Natural killer cell treated with Interleukin-12 subunit alpha and Interleukin-12 subunit beta and Interleukin-15 and Interleukin-18, amount 100 ng/mL, for 72 hours (primary cell): ENCODE data around the gene TCEA2. TPM values are rescaled to one million over a fixed set of nuclear protein-coding genes. Genes with fewer than 3 reads are reported as not detected.
"Not testable (repeated sequence)": the region's sequence is repeated elsewhere in the genome, so short reads cannot be mapped to it uniquely, and the experiment has no call there.

Source experiments
- ATAC-seq, 2 donors: fragments of 150-1000 bp; cut with Tn5 transposase in 1 of 2; sonication (Bioruptor Pico), chemical (Tn5 transposase) in 1 of 2; 2 replicates each; pipeline ENCODE4 v1.10.0; 2021
- DNase-seq: peaks from one replicate; pipeline ENCODE4 v3.0.0; 2022; ENCODE audit warnings: low spot score
- H3K27ac Mint-ChIP-seq, 2 donors: 1 replicate in 1 of 2; 2 replicates in 1 of 2; pipeline ENCODE4 v1.8.0; 2022; ENCODE audit warnings: mixed read lengths in 2 of 2, mild to moderate bottlenecking in 1 of 2, moderate library complexity in 1 of 2
- H3K27me3 Mint-ChIP-seq, 2 donors: 1 replicate in 1 of 2; 2 replicates in 1 of 2; pipeline ENCODE4 v1.8.0; 2022; ENCODE audit warnings: mixed read lengths in 2 of 2
- H3K36me3 Mint-ChIP-seq: one replicate; pipeline ENCODE4 v1.8.0; 2022; ENCODE audit warnings: mixed read lengths
- H3K4me1 Mint-ChIP-seq, 2 donors: 1 replicate in 1 of 2; 2 replicates in 1 of 2; pipeline ENCODE4 v1.8.0; 2022; ENCODE audit warnings: low read depth in 2 of 2, mixed read lengths in 2 of 2, mild to moderate bottlenecking in 1 of 2
- H3K4me3 Mint-ChIP-seq: one replicate; pipeline ENCODE4 v1.8.0; 2022; ENCODE audit warnings: mixed read lengths
- H3K9me3 Mint-ChIP-seq: 2 replicates; pipeline ENCODE4 v1.8.0; 2022; ENCODE audit warnings: mixed read lengths
- total RNA-seq, 2 donors: library from RNA; stranded (reverse); gene quantifications; one replicate each; pipeline ENCODE4 v1.2.3, GENCODE V29; 2022

Gene TCEA2
- total RNA-seq, 2 donors from 2014 or later, result 23.2 to 24.1 TPM

DNA sequence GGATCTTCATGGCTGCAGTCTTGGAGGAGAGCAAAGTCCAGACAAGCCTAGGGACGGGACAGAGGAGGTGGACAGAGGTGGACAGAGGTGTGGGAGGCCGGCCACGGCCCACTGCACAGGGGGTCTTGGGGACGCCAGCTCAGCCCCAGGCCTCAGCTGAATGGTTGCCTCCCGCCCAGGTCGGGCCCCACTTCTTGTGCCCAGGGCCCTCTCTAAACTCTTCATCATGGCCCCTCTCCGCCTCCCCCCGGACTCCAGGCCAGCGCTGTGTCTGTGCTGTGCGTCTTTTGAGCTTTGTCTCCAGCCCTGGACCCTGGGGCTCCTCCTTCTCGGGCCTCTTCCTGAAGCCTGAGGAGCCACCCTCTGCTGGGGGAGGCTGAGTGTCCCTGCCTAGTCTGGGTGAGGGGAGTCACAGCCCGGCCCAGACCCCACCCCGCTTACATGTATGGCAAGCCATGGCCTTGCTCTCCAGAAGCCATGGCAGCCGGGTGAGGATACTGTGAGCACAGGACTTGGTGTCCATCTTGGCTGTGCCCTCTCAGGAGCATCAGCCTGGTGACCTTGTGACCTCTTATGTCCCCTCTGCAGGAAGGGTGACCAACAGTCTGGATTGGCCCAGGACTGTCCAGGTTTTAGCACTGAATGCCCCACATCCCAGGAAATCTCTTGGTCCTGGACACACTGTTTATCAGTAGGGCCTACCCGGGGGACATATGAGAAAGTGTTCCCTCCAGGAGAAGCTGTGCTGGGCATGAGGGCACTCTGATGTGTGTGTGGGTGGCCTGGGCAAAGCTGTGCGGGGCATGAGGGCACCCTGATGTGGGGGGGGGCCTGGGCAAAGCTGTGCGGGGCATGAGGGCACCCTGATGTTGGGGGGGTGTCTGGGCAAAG, 53.8 kb downstream of the TCEA2 start:
- H3K36me3 Mint-ChIP-seq, result no peaks in the 10 kb centered on the region

GRCh38 chr20:64117432-64117777, 54.4 kb downstream of the TCEA2 start:
- not testable (repeated sequence) for ATAC-seq, H3K27me3 Mint-ChIP-seq

More for the DNA sequence above, 53.8 kb downstream of the TCEA2 start:
- Mint-ChIP-seq H3K27me3 (peaks cover 0 to 4% of the 10 kb centered on the region in 2 donors), H3K27ac (no peak overlapping the region), H3K4me1 (peaks cover 4 to 7% of the 10 kb centered on the region in 2 donors), H3K9me3 (no peaks in the 10 kb centered on the region), H3K4me3 (no peak overlapping the region)
- DNase-seq (peak; percentile 55), ATAC-seq (no peak)

DNA sequence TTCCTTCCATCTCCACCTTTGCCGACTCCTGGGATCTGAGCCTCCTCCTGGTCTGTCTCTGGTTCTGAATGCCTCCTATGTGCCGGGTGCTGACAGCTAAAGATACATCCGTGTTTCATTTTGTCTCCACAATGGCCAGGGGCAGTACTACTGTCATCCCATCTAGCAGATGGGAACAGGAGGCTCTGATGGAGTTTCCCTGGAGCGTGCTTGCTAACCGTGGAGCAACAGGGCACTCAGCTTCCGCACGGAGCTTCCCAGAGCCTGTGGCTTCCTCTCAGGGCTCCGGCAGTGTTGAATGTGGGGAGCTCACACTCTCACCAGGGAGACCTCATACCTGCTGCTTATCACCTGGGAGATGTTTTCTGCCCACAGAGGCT, 56.3 kb downstream of the TCEA2 start:
- H3K9me3 Mint-ChIP-seq, result no peaks in the 10 kb centered on the region
- peaks cover 4 to 7% of the 10 kb centered on the region in 2 donors for H3K4me1 Mint-ChIP-seq
- no peak overlapping the region for H3K4me3 Mint-ChIP-seq
- H3K27me3 Mint-ChIP-seq, result peaks cover 0 to 7% of the 10 kb centered on the region in 2 donors
- peak; percentile 25 for DNase-seq
- no peaks in the 10 kb centered on the region for H3K36me3 Mint-ChIP-seq
- no peak overlapping the region for H3K27ac Mint-ChIP-seq
- ATAC-seq, result no peak

More at GRCh38 chr20:64117432-64117777, 54.4 kb downstream of the TCEA2 start:
- not testable (repeated sequence) for H3K27ac Mint-ChIP-seq, H3K4me1 Mint-ChIP-seq, H3K36me3 Mint-ChIP-seq, H3K4me3 Mint-ChIP-seq, H3K9me3 Mint-ChIP-seq
- peak; percentile 20 for DNase-seq

DNA sequence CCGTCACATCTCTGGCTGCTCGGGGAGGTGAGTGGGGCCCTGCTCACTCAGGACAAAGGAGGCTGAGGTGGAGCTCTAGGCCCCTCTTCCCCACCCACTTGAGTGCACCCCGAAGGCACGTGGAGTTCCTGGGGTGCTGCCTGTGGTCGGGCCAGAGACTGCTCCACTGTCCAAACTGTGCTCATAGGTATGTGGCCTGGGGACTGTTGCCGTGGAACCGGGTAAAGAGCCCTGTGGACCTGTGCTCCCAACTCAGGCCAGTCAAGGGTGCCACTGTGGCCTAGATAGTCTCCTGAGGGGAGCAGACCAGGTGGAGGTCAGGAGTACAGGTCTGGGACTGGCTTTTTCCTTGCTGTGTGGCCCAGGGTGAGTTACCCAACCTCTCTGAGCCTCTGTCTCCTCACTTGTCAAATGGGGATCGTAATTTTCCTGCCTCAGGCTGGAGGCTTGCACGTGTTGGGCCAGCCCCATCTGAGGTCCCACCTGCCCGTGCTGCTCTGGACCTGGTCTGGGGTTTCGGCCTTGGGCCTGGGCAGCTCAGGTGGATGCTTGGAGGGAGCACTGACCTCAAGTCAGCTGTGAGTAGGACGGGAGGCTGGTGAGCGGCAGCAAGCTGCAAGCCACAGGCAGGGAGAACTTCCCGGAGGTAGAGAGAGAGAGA, 56.8 kb downstream of the TCEA2 start:
- DNase-seq, result peak; percentile 44
- ATAC-seq, result peak in 1 of 2 donors; percentile 22
- no peaks in the 10 kb centered on the region for H3K9me3 Mint-ChIP-seq
- peak overlapping the region; percentile 42 for H3K4me3 Mint-ChIP-seq
- peaks cover 0 to 7% of the 10 kb centered on the region in 2 donors for H3K27me3 Mint-ChIP-seq
- peak overlapping the region in 1 of 2 donors; percentile 59 for H3K27ac Mint-ChIP-seq
- H3K4me1 Mint-ChIP-seq, result peaks cover 4 to 7% of the 10 kb centered on the region in 2 donors
- no peaks in the 10 kb centered on the region for H3K36me3 Mint-ChIP-seq

DNA sequence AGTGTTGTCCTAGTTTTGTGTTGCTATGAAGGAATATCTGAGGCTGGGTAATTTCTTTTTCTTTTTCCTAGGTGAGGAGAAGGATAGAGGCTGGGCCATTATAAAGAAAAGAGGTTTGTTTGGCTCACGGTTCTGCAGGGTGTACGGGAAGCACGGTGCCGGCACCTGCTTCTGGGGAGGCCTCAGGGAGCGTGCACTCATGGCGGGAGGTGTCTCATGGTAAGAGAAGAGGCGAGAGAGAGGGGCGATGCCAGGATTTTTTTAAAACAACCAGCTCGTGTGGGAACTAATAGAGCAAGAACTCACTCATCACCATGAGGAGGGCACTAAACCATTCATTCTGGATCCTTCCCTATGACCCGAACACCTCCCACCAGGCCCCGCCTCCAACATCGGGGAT, 58.6 kb downstream of the TCEA2 start:
- ATAC-seq, result no peak
- Mint-ChIP-seq H3K27ac (no peak overlapping the region), H3K4me1 (peaks cover 4 to 7% of the 10 kb centered on the region in 2 donors), H3K27me3 (peaks cover 0 to 9% of the 10 kb centered on the region in 2 donors), H3K9me3 (no peaks in the 10 kb centered on the region), H3K4me3 (no peak overlapping the region), H3K36me3 (no peaks in the 10 kb centered on the region)
- peak; percentile 10 for DNase-seq

Other genes starting within 250 kb of the TCEA2 start
- 1 to 10 TPM in 1 of 2 donors, under 1 TPM in 1; 0.25 to 1.2 TPM for gene ZBTB46, start 231.9 kb upstream of the TCEA2 start, total RNA-seq
- not detected for gene ABHD16B, start 201.7 kb upstream of the TCEA2 start, total RNA-seq
- gene TPD52L2, start 197.9 kb upstream of the TCEA2 start, total RNA-seq, result 10 to 100 TPM; 48.8 to 60.0 TPM
- 10 to 100 TPM; 67.6 to 89.1 TPM for gene DNAJC5, start 168.1 kb upstream of the TCEA2 start, total RNA-seq
- gene UCKL1, start 106.8 kb upstream of the TCEA2 start, total RNA-seq, result 10 to 100 TPM; 32.6 to 52.9 TPM
- 10 to 100 TPM in 1 of 2 donors, 1 to 10 TPM in 1; 9.6 to 13.8 TPM for gene ZNF512B, start 93.3 kb upstream of the TCEA2 start, total RNA-seq
- 10 to 100 TPM; 33.3 to 33.6 TPM for gene SAMD10, start 83.6 kb upstream of the TCEA2 start, total RNA-seq
- 10 to 100 TPM; 65.9 to 87.7 TPM for gene PRPF6, start 82.1 kb upstream of the TCEA2 start, total RNA-seq
- gene C20orf204, start 27.0 kb upstream of the TCEA2 start, total RNA-seq, result 1 to 10 TPM; 2.4 to 6.3 TPM
- not detected for gene SOX18, start 13.6 kb upstream of the TCEA2 start, total RNA-seq
- gene RGS19, start 16.3 kb downstream of the TCEA2 start, total RNA-seq, result 10 to 100 TPM; 27.1 to 33.4 TPM
- under 1 TPM; 0.12 to 0.20 TPM for gene OPRL1, start 16.9 kb downstream of the TCEA2 start, total RNA-seq
- gene LKAAEAR1, start 21.2 kb downstream of the TCEA2 start, total RNA-seq, result not detected
- gene NPBWR2, start 44.4 kb downstream of the TCEA2 start, total RNA-seq, result not detected
- gene MYT1, start 101.3 kb downstream of the TCEA2 start, total RNA-seq, result not detected
- gene PCMTD2, start 192.6 kb downstream of the TCEA2 start, total RNA-seq, result 10 to 100 TPM; 17.4 to 21.8 TPM